ENCODE data around the gene CETN3. TPM values are rescaled to one million over a fixed set of nuclear protein-coding genes. Genes with fewer than 3 reads are reported as not detected.
A peak's percentile ranks its signal among the peaks of the same experiment; 100 is the strongest.

Gene CETN3
- total RNA-seq (2014; rRNA removed; shearing (Covaris generic)) (22.1 and 24.5 TPM in 2 replicates), polyA plus RNA-seq (2016; fragmentation: Nextera tagmentation; extraction: Ambion mirVana) (100 and 107 TPM in 2 replicates)
- long read RNA-seq, transcript CETN3-201 (5 exons, 2,432 nt), result major isoform, 13 of 17 reads
- long read RNA-seq, partial matches to known transcripts, result 1 of 17 reads
- long read RNA-seq, other reads (novel, unspliced or antisense), result 1 of 17 reads

DNA sequence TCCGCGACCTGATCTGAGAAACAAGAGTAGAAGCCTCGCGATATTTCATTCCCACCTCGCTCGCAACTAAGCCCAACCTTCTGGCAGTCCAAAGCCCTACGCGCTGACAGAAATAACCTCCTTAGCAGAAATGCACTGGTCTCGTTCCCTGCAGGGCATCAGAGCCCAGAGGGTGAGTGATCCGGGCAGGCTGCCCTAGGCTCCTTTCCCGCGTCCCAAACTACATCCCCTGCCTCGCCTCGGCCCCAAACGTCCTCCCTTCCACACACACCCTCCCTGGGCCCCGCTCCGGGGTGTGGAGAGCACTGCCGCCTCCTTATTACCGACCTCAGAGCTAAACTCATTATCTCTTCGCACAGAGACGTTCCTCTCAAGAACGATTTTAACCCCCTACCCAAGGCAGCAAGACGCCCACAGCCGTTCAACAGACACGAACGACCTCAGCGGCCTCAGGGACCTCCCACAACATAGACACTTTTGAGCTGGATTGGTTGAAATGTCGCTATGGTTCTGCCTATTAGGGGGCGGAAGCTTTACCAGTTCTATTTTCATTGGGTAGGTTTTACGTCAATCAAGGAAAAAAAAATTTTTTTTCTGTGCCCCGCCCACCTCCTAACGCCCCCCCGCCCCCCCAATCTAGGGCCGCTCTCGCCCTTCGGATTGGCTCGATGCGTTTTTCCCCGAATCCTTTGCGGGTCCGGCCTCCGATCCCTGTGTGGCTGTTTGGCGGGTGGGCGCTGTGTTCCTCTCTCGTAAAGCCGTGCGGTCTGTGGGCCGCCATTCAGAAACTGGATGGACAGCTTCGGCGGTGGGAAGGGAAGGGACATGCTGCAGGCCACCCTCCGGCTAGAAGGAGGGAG lies at the start of gene CETN3:
Gene CETN3, minus strand, starts transcription at position 439 of the 860 bp plus-strand sequence. Its CDS starts 95 bp downstream, at position 344.
- H3K27me3 Mint-ChIP-seq (ENCODE audit: insufficient read depth, low read depth, poor library complexity), result peaks cover 2% of the 10 kb centered on the region
- H3K27ac Mint-ChIP-seq, result no peak within 1 kb of the TSS
- TF ChIP-seq JUNB (IDR thresholded peaks at IDR 0.05; ENCODE audit: unreplicated experiment) (no peak), EZH2phosphoT487 (IDR thresholded peaks at IDR 0.05; ENCODE audit: unreplicated experiment) (no peak), ZNF331 (CRISPR knock-in tag; IDR thresholded peaks at IDR 0.05; ENCODE audit: low read depth) (no peak), EZH2 (IDR thresholded peaks at IDR 0.05; ENCODE audit: low read depth, unreplicated experiment) (no peak), CREB1 (CRISPR knock-in tag; IDR thresholded peaks at IDR 0.05; ENCODE audit: low read depth) (0 out of 2 replicates have a peak, but pooled peaks have one; percentile 26), POLR2AphosphoS5 (IDR thresholded peaks at IDR 0.05; ENCODE audit: low read depth) (peak; percentile 99)
- TF ChIP-seq, protein P1, sequence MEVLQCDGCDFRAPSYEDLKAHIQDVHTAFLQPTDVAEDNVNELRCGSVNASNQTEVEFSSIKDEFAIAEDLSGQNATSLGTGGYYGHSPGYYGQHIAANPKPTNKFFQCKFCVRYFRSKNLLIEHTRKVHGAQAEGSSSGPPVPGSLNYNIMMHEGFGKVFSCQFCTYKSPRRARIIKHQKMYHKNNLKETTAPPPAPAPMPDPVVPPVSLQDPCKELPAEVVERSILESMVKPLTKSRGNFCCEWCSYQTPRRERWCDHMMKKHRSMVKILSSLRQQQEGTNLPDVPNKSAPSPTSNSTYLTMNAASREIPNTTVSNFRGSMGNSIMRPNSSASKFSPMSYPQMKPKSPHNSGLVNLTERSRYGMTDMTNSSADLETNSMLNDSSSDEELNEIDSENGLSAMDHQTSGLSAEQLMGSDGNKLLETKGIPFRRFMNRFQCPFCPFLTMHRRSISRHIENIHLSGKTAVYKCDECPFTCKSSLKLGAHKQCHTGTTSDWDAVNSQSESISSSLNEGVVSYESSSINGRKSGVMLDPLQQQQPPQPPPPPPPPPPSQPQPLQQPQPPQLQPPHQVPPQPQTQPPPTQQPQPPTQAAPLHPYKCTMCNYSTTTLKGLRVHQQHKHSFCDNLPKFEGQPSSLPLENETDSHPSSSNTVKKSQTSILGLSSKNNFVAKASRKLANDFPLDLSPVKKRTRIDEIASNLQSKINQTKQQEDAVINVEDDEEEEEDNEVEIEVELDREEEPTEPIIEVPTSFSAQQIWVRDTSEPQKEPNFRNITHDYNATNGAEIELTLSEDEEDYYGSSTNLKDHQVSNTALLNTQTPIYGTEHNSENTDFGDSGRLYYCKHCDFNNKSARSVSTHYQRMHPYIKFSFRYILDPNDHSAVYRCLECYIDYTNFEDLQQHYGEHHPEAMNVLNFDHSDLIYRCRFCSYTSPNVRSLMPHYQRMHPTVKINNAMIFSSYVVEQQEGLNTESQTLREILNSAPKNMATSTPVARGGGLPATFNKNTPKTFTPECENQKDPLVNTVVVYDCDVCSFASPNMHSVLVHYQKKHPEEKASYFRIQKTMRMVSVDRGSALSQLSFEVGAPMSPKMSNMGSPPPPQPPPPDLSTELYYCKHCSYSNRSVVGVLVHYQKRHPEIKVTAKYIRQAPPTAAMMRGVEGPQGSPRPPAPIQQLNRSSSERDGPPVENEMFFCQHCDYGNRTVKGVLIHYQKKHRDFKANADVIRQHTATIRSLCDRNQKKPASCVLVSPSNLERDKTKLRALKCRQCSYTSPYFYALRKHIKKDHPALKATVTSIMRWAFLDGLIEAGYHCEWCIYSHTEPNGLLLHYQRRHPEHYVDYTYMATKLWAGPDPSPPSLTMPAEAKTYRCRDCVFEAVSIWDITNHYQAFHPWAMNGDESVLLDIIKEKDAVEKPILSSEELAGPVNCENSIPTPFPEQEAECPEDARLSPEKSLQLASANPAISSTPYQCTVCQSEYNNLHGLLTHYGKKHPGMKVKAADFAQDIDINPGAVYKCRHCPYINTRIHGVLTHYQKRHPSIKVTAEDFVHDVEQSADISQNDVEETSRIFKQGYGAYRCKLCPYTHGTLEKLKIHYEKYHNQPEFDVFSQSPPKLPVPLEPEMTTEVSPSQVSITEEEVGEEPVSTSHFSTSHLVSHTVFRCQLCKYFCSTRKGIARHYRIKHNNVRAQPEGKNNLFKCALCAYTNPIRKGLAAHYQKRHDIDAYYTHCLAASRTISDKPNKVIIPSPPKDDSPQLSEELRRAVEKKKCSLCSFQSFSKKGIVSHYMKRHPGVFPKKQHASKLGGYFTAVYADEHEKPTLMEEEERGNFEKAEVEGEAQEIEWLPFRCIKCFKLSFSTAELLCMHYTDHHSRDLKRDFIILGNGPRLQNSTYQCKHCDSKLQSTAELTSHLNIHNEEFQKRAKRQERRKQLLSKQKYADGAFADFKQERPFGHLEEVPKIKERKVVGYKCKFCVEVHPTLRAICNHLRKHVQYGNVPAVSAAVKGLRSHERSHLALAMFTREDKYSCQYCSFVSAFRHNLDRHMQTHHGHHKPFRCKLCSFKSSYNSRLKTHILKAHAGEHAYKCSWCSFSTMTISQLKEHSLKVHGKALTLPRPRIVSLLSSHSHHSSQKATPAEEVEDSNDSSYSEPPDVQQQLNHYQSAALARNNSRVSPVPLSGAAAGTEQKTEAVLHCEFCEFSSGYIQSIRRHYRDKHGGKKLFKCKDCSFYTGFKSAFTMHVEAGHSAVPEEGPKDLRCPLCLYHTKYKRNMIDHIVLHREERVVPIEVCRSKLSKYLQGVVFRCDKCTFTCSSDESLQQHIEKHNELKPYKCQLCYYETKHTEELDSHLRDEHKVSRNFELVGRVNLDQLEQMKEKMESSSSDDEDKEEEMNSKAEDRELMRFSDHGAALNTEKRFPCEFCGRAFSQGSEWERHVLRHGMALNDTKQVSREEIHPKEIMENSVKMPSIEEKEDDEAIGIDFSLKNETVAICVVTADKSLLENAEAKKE (CRISPR knock-in tag; IDR thresholded peaks at IDR 0.05), result no peak
- TF ChIP-seq, protein P2, sequence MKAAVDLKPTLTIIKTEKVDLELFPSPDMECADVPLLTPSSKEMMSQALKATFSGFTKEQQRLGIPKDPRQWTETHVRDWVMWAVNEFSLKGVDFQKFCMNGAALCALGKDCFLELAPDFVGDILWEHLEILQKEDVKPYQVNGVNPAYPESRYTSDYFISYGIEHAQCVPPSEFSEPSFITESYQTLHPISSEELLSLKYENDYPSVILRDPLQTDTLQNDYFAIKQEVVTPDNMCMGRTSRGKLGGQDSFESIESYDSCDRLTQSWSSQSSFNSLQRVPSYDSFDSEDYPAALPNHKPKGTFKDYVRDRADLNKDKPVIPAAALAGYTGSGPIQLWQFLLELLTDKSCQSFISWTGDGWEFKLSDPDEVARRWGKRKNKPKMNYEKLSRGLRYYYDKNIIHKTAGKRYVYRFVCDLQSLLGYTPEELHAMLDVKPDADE (IDR thresholded peaks at IDR 0.05), result peak; percentile 46
- TF ChIP-seq, protein P3, sequence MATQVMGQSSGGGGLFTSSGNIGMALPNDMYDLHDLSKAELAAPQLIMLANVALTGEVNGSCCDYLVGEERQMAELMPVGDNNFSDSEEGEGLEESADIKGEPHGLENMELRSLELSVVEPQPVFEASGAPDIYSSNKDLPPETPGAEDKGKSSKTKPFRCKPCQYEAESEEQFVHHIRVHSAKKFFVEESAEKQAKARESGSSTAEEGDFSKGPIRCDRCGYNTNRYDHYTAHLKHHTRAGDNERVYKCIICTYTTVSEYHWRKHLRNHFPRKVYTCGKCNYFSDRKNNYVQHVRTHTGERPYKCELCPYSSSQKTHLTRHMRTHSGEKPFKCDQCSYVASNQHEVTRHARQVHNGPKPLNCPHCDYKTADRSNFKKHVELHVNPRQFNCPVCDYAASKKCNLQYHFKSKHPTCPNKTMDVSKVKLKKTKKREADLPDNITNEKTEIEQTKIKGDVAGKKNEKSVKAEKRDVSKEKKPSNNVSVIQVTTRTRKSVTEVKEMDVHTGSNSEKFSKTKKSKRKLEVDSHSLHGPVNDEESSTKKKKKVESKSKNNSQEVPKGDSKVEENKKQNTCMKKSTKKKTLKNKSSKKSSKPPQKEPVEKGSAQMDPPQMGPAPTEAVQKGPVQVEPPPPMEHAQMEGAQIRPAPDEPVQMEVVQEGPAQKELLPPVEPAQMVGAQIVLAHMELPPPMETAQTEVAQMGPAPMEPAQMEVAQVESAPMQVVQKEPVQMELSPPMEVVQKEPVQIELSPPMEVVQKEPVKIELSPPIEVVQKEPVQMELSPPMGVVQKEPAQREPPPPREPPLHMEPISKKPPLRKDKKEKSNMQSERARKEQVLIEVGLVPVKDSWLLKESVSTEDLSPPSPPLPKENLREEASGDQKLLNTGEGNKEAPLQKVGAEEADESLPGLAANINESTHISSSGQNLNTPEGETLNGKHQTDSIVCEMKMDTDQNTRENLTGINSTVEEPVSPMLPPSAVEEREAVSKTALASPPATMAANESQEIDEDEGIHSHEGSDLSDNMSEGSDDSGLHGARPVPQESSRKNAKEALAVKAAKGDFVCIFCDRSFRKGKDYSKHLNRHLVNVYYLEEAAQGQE (IDR thresholded peaks at IDR 0.05; ENCODE audit: unreplicated experiment), result peak; percentile 38
- TF ChIP-seq, protein P4, sequence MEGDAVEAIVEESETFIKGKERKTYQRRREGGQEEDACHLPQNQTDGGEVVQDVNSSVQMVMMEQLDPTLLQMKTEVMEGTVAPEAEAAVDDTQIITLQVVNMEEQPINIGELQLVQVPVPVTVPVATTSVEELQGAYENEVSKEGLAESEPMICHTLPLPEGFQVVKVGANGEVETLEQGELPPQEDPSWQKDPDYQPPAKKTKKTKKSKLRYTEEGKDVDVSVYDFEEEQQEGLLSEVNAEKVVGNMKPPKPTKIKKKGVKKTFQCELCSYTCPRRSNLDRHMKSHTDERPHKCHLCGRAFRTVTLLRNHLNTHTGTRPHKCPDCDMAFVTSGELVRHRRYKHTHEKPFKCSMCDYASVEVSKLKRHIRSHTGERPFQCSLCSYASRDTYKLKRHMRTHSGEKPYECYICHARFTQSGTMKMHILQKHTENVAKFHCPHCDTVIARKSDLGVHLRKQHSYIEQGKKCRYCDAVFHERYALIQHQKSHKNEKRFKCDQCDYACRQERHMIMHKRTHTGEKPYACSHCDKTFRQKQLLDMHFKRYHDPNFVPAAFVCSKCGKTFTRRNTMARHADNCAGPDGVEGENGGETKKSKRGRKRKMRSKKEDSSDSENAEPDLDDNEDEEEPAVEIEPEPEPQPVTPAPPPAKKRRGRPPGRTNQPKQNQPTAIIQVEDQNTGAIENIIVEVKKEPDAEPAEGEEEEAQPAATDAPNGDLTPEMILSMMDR (conservative IDR thresholded peaks at IDR 0.05; ENCODE audit: low read depth in 2 of 2), result no peak; a peak in 1 of 4 replicates
- H3K27ac ChIP-seq (ENCODE audit: low read depth), result peak within 1 kb of the TSS; percentile 94
- no peaks in the 10 kb centered on the region for H4K20me1 ChIP-seq (replicated peaks; ENCODE audit: insufficient read depth)
- peak within 1 kb of the TSS; percentile 67; the same call in 1 of the 2 replicates for H2AFZ ChIP-seq
- DNase-seq (ENCODE audit: low spot score) (peak; percentile 97), ATAC-seq (peak; percentile 94)
- no peak within 1 kb of the TSS for H3K4me3 Mint-ChIP-seq
- H3K9me3 Mint-ChIP-seq, result no peaks in the 10 kb centered on the region
- peaks cover 21% of the 10 kb centered on the region; the same call in 1 of the 2 replicates for H3K79me2 ChIP-seq (replicated peaks; ENCODE audit: insufficient read depth)
- peaks cover 28% of the 10 kb centered on the region for H3K4me1 ChIP-seq (ENCODE audit: insufficient read depth)
- H3K4me3 ChIP-seq, result peak within 1 kb of the TSS; percentile 69
- H3K4me1 Mint-ChIP-seq, result peaks cover 17% of the 10 kb centered on the region
- H3K36me3 Mint-ChIP-seq (ENCODE audit: low read depth), result peaks cover 6% of the 10 kb centered on the region
- no peaks in the 10 kb centered on the region for H3F3A ChIP-seq (replicated peaks; ENCODE audit: low read depth)
- H3K27me3 ChIP-seq (ENCODE audit: insufficient read depth), result no peaks in the 10 kb centered on the region
- no peaks in the 10 kb centered on the region for H3K9me2 ChIP-seq (ENCODE audit: insufficient read depth)
- H3K4me2 ChIP-seq, result peak within 1 kb of the TSS; percentile 86
- H3K36me3 ChIP-seq (ENCODE audit: insufficient read depth), result peaks cover 4% of the 10 kb centered on the region; the same call in 1 of the 2 replicates

Data from GM23338 (cell line).